Iris pigment epithelial cell (primary cell): Measurements from ENCODE around the gene SPDYE8.
"Not testable (repeated sequence)": the region's sequence is repeated elsewhere in the genome, so short reads cannot be mapped to it uniquely, and the experiment has no call there.

ENCODE experiments used
- DNase-seq: peaks from one replicate; pipeline ENCODE4 v3.0.0-alpha.2; 2011; ENCODE audit warnings: low read depth

The SPDYE8 gene

GRCh38 chr7:73029666-73030065 is at the start of gene SPDYE8:
Gene SPDYE8, minus strand, starts transcription at chr7:73029766. Its CDS starts 1,800 bp downstream, at chr7:73027966.
- not testable (repeated sequence) for DNase-seq

DNA sequence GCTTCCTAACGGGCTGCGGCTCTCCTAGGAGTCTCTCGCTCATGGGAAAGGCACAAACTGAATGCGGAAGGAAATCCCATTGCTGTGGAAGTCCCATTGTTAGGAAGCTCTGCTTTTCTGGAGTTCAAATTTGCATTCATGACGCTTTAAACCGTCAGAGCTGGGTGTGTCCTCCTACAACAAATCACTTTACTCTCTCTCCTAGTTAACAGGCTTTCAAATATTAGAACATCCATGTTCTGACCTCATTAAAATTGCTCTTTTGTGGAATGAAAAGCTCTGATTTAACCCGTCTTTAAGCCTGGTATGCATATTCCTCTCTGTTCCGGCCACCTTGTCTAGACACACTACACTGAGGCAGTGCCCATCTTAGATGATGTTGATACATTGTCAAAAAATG is 28.2 kb upstream of the SPDYE8 start, which contains the start of gene SPDYE11:
Gene SPDYE11 (minus strand): TSS at position 101 of the 400 bp plus-strand sequence. CDS start 1,800 bp downstream, outside the sequence.
- not testable (repeated sequence) for DNase-seq

DNA sequence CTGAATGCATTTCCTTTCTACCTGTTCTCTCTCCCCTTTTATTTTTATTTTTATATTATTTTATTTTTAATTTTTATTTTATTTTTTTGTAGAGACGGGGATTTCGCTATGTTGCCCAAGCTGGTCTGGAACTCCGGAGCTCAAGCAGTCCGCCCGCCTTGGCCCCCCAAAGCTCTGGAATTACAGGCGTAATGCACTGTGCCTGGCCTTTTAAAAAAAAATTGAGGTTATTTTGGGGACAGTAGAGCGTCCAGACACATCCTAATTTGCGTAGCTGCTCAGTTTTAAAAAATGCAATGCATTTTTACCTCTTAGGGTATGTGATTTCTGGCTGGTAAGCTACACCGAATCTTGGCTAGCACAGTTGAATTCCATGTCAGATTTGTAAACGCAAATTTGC is 23.1 kb downstream of the SPDYE8 start:
- DNase-seq = peak; percentile 1

DNA sequence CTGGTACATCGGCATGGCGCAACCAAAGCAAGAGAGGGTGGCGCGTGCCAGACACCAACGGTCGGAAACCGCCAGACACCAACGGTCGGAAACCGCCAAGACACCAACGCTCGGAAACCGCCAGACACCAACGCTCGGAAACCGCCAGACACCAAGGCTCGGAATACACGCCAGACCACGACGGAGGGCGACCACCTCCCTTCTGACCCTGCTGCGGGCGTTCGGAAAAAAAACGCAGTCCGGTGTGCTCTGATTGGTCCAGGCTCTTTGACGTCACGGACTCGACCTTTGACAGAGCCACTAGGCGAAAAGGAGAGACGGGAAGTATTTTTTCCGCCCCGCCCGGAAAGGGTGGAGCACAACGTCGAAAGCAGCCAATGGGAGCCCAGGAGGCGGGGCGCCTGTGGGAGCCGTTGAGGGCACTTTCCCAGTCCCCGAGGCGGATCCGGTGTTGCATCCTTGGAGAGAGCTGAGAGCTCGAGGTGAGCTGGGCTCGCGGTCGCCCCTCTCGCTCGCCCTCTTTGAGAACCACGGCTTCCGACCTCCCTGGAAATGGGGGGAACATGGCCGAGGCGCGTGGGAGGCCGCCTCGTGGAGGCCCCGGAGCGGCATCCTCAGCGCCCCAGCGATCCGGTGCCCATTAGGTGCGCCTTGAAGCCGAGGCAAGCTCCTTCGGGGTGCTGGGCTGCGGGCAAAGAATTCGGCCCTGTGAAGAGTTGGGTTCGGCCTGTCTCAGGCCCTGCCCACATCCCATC is 23.7 kb downstream of the SPDYE8 start:
- DNase-seq = peak; percentile 51

DNA sequence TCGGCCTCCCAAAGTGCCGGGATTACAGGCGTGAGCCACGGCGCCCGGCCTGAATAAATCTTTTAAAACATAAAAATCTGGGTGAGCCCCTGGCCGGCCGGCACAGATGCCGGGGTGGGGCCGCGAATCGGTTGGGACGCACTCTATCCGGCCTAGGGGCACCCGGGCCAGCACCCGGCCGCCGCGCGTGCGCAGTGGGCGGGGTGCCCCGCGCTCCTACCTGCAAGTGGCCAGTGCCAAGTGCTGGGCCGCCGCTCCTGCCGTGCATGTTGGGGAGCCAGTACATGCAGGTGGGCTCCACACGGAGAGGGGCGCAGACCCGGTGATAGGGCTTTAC is 24.2 kb downstream of the SPDYE8 start:
- DNase-seq = not testable (repeated sequence)

GRCh38 chr7:72997887-72998468 is 31.6 kb downstream of the SPDYE8 start:
- not testable (repeated sequence) for DNase-seq

DNA sequence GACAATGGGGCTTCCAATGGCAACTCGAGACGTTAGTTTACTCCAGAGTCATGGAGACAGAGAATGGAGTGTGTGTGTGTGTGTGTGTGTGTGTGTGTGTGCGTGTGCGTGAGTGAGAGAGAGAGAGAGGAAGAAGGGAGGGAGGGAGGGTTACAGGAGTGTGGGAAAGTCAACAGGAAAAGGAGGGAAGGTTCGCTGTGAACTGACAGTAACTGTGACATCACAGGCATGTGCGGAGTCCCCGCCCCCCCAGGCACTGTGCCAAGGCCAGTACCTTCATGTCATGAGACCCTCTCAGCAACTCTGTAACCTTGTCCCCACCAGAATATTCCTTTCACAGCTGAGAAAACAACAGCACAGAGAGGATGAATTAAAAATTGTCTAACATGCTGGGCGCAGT is 32.1 kb downstream of the SPDYE8 start:
- DNase-seq = not testable (repeated sequence)

GRCh38 chr7:72995484-72995883 is 34.1 kb downstream of the SPDYE8 start:
- not testable (repeated sequence) for DNase-seq

DNA sequence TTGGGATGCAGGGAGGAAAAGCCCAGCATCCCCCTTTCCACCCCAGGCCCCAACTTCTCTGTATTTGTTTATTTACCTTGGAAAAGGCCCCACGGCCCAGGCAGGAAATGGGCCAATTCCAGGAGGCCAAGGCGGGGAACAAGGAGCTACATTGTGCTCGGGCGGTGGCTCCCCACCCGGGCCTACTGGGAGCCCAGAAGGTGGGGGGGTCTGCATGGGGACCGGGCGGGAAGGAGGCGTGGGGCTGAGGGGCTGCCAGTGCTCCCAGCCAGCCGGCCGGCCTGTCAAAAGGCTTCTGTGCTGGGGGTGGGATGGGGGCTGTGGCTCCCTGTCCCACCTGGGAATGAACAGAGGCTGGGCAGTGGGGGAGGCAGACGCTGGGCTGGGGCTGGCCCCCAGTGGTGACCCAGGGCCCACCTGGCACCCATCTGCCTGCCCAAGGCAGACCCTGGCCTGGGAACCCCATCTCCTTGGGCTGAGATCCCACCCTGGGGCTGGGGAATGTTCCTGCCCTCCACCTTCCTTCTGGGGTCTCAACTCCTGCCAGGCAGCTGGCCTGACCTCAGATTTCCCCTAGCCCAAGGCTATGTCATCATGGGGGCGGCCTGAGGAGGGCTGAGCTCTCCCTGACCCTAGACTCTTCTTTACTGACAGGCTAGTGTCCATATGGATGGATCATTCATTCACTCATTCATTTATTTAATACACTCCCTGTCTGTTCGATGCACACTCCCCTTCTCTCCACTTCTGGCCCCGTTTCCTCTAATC is 39.2 kb downstream of the SPDYE8 start:
- not testable (repeated sequence) for DNase-seq

DNA sequence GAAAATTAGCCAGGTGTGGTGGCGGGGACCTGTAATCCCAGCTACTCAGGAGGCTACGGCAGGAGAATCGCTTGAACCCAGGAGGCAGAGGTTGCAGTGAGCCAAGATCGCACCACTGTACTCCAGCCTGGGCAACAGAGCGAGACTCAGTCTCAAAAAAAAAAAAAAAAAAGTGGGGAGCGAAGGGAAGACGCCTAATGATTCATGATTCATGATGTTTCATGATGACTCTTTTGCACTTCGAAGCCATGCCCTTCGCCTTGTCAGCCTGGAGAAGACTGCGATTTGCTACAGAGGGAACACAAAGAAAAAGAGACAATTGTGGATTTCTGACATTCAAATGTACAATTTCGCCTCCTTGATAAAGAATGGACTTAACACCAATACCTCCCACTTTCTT is 47.5 kb downstream of the SPDYE8 start:
- DNase-seq = not testable (repeated sequence)

- not testable (repeated sequence) for DNase-seq
These were observed 49.2 kb downstream of the SPDYE8 start for GRCh38 chr7:72980382-72980781.

- not testable (repeated sequence) for DNase-seq
These were observed 53.1 kb downstream of the SPDYE8 start for GRCh38 chr7:72976434-72976833.

GRCh38 chr7:72975656-72976286 is 53.8 kb downstream of the SPDYE8 start:
- DNase-seq = not testable (repeated sequence)

GRCh38 chr7:72974781-72975180 is 54.8 kb downstream of the SPDYE8 start:
- DNase-seq = not testable (repeated sequence)

DNA sequence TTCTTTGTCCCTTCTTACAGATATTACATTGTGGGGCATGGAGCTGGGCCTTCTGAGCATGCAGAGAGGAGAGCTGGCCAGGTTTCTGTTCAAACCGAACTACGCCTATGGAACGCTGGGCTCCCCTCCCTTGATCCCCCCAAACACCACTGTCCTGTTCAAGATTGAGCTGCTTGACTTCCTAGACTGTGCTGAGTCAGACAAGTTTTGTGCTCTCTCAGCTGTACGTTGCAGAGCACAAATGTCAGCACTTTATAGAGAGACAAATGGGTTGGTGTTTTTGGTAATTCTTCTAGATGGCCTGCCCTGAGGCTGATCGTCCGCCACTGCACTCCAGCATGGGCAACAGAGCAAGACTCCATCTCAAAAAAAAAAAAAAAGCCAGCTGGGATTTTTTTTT is 58.1 kb downstream of the SPDYE8 start:
- DNase-seq = not testable (repeated sequence)
